C4-2B (cell line): Measurements from ENCODE around the gene ACCS.

ENCODE experiments used
- CTCF ChIP-seq: fragments of 450-650 bp; conservative IDR thresholded peaks from 2 replicates; pipeline ENCODE4 v1.5.1; 2017; ENCODE audit warnings: mild to moderate bottlenecking
- ZFX ChIP-seq: fragments of 450-650 bp; IDR thresholded peaks from 2 replicates; pipeline ENCODE4 v1.6.1; 2017

- no peak for TF ChIP-seq CTCF
- TF ChIP-seq ZFX: no peak
Observed at GRCh38 chr11:44058275-44058674, 7.8 kb upstream of the ACCS start.
